Vagina (tissue), 2 donors: ENCODE data around the gene NUMB.

Experiments used
- POLR2A ChIP-seq, 2 donors: fragments of 450-650 bp; IDR thresholded peaks; one replicate each; pipeline ENCODE4 v1.6.1; 2017; ENCODE audit warnings: antibody characterized with exemption in 2 of 2, mild to moderate bottlenecking in 2 of 2, moderate library complexity in 2 of 2
- POLR2AphosphoS5 ChIP-seq, 2 donors: sonication (generic); formaldehyde crosslinking; IDR thresholded peaks; one replicate each; pipeline ENCODE4 v1.9.0; 2017; ENCODE audit warnings: antibody characterized with exemption in 2 of 2, mild to moderate bottlenecking in 2 of 2, low read depth in 1 of 2; ENCODE audit not compliant: insufficient read depth in 1 of 2
- TF ChIP-seq, protein P1 (sequence below), 3 experiments: fragments of 450-650 bp in 2 of 3; fragments of 200-600 bp in 1 of 3; sonication (generic) in 1 of 3; IDR thresholded peaks; one replicate each; pipeline ENCODE4 v1.5.1; 2017 to 2019; ENCODE audit warnings: antibody characterized with exemption in 3 of 3, mild to moderate bottlenecking in 2 of 3, moderate library complexity in 2 of 3

GRCh38 chr14:73476451-73476931 is 18.1 kb upstream of the NUMB start:
- TF ChIP-seq, protein P1, sequence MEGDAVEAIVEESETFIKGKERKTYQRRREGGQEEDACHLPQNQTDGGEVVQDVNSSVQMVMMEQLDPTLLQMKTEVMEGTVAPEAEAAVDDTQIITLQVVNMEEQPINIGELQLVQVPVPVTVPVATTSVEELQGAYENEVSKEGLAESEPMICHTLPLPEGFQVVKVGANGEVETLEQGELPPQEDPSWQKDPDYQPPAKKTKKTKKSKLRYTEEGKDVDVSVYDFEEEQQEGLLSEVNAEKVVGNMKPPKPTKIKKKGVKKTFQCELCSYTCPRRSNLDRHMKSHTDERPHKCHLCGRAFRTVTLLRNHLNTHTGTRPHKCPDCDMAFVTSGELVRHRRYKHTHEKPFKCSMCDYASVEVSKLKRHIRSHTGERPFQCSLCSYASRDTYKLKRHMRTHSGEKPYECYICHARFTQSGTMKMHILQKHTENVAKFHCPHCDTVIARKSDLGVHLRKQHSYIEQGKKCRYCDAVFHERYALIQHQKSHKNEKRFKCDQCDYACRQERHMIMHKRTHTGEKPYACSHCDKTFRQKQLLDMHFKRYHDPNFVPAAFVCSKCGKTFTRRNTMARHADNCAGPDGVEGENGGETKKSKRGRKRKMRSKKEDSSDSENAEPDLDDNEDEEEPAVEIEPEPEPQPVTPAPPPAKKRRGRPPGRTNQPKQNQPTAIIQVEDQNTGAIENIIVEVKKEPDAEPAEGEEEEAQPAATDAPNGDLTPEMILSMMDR (IDR thresholded peaks at IDR 0.05): no peak
- TF ChIP-seq POLR2AphosphoS5 (IDR thresholded peaks at IDR 0.05; ENCODE audit: insufficient read depth in 1 of 2, low read depth in 1 of 2) (no peak), POLR2A (IDR thresholded peaks at IDR 0.05) (no peak)
